ENCODE data around the gene DHH.

DNA sequence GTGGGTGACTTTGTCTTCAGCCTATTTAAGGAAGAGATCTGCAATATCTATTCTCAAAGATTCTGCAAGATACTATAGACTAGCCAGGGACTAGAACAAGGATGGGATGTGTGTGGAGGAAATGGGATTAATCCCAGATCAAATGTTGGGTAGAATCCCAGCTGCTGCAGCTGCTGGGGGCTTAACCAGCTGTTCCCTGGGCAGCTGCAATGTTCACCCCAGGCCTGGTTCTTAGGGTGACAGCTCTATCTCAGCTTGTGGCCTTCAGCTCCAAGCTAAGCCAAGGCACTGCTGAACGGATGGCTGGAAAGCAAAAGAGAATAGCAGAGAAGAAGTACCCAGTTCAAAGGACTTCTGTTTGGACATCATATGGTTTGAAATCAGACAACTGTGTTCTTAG lies 14.8 kb downstream of the DHH start:
- TF ChIP-seq, protein P1, sequence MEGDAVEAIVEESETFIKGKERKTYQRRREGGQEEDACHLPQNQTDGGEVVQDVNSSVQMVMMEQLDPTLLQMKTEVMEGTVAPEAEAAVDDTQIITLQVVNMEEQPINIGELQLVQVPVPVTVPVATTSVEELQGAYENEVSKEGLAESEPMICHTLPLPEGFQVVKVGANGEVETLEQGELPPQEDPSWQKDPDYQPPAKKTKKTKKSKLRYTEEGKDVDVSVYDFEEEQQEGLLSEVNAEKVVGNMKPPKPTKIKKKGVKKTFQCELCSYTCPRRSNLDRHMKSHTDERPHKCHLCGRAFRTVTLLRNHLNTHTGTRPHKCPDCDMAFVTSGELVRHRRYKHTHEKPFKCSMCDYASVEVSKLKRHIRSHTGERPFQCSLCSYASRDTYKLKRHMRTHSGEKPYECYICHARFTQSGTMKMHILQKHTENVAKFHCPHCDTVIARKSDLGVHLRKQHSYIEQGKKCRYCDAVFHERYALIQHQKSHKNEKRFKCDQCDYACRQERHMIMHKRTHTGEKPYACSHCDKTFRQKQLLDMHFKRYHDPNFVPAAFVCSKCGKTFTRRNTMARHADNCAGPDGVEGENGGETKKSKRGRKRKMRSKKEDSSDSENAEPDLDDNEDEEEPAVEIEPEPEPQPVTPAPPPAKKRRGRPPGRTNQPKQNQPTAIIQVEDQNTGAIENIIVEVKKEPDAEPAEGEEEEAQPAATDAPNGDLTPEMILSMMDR (conservative IDR thresholded peaks at IDR 0.05; ENCODE audit: low read length): no peak
- no peak for TF ChIP-seq EZH2phosphoT487 (IDR thresholded peaks at IDR 0.05; ENCODE audit: borderline replicate concordance, low read depth, low read length)
